HepG2 (cell line): Measurements from ENCODE around the gene TBC1D22A. TPM values are rescaled to one million over a fixed set of nuclear protein-coding genes. Genes with fewer than 3 reads are reported as not detected.

Experiments
- ATAC-seq: fragments of 200-7000 bp; cut with Tn5 transposase; 3 replicates; pipeline ENCODE4 v1.9.1; 2020; ENCODE audit warnings: mild to moderate bottlenecking, moderate library complexity
- BruUV-seq: library from RNA; stranded (reverse); fragments of 400-500 nt; replicated peaks from 2 replicates; lab custom pipeline; 2021; lab: Mats Ljungman, UMichigan
- CTCF ChIA-PET: fragments of 300-600 bp; formaldehyde crosslinking; extraction: SDS; loops from one replicate; lab custom pipeline; 2021; ENCODE audit warnings: low total read pairs, inconsistent platforms, low intra/inter-chr PET ratio; lab: Yijun Ruan, JAX
- POLR2A ChIA-PET: fragments of 350-600 bp; sonication (Branson Sonifier 250); formaldehyde crosslinking; loops from one replicate; lab custom pipeline; 2020; ENCODE audit warnings: antibody characterized with exemption, inconsistent platforms; lab: Yijun Ruan, JAX
- DNase-seq: peaks from one replicate; pipeline ENCODE4 v3.0.0-alpha.2; 2015; ENCODE audit warnings: low spot score
- FAIRE-seq: peaks from 3 replicates; lab custom pipeline; 2011; peaks lifted over from hg19 to GRCh38; lab: Jason Lieb, UNC
- H2AFZ ChIP-seq: one replicate; pipeline ENCODE4 v1.6.1; 2011; ENCODE audit warnings: low read length, inconsistent platforms
- H3K27ac ChIP-seq: fragments of 300-600 bp; 3 replicates; pipeline ENCODE4 v1.8.0; 2011; ENCODE audit warnings: mixed run types, mild to moderate bottlenecking, mixed read lengths, low read length, inconsistent platforms; ENCODE audit not compliant: insufficient read depth; ENCODE audit errors: extremely low read length
- H3K27me3 ChIP-seq, 2 experiments: fragments of 200-600 bp in 1 of 2; 2 replicates in 1 of 2; 3 replicates in 1 of 2; pipeline versions ENCODE4 v1.6.0 to v1.8.0; 2011; ENCODE audit warnings: low read length in 2 of 2, mild to moderate bottlenecking in 2 of 2, moderate library complexity in 2 of 2, inconsistent platforms in 1 of 2; ENCODE audit not compliant: insufficient read depth in 2 of 2, control insufficient read depth in 1 of 2
- H3K36me3 ChIP-seq, 2 experiments: fragments of 200-600 bp in 1 of 2; replicated peaks in 1 of 2; 2 replicates in 1 of 2; 3 replicates in 1 of 2; pipeline versions ENCODE4 v1.5.1 to v1.8.0; 2011; ENCODE audit warnings: low read length in 2 of 2, inconsistent platforms in 1 of 2; ENCODE audit not compliant: insufficient read depth in 2 of 2, control insufficient read depth in 1 of 2
- H3K4me1 ChIP-seq: 2 replicates; pipeline ENCODE4 v1.5.1; 2012; ENCODE audit warnings: low read length, inconsistent platforms; ENCODE audit not compliant: insufficient read depth
- H3K4me2 ChIP-seq: 2 replicates; pipeline ENCODE4 v1.6.0; 2011; ENCODE audit warnings: low read depth, low read length, inconsistent platforms
- H3K4me3 ChIP-seq, 3 experiments: fragments of 200-600 bp in 1 of 3; sonication (generic), shearing (Covaris generic) in 1 of 3; replicated peaks in 1 of 3; 2 replicates each; pipeline ENCODE4 v1.5.1; 2011 to 2016; ENCODE audit warnings: low read length in 3 of 3, inconsistent platforms in 2 of 3, low read depth in 2 of 3, mild to moderate bottlenecking in 2 of 3, control low read depth in 1 of 3, mixed read lengths in 1 of 3; ENCODE audit not compliant: insufficient read depth in 1 of 3
- H3K79me2 ChIP-seq: one replicate; pipeline ENCODE4 v1.6.1; 2011; ENCODE audit warnings: low read length, inconsistent platforms; ENCODE audit not compliant: insufficient read depth
- H3K9ac ChIP-seq: 2 replicates; pipeline ENCODE4 v1.6.0; 2011; ENCODE audit warnings: mild to moderate bottlenecking, low read depth, low read length, inconsistent platforms; ENCODE audit not compliant: insufficient read depth
- H3K9me3 ChIP-seq: 2 replicates; pipeline ENCODE4 v1.5.1; 2012; ENCODE audit warnings: mild to moderate bottlenecking, low read length
- H4K20me1 ChIP-seq: 2 replicates; pipeline ENCODE4 v1.6.0; 2011; ENCODE audit warnings: inconsistent platforms, mild to moderate bottlenecking, low read length, moderate library complexity; ENCODE audit not compliant: insufficient read depth
- CENPX ChIP-seq: sonication (generic); formaldehyde crosslinking; IDR thresholded peaks from 2 replicates; pipeline ENCODE4 v1.9.0; 2021; ENCODE audit warnings: mild to moderate bottlenecking, missing genetic modification reagents, moderate library complexity
- GTF3A ChIP-seq: sonication (generic); formaldehyde crosslinking; conservative IDR thresholded peaks from 2 replicates; pipeline ENCODE4 v1.4.0; 2020; ENCODE audit warnings: mild to moderate bottlenecking, missing genetic modification reagents
- NFRKB ChIP-seq: fragments of 450-650 bp; IDR thresholded peaks from 2 replicates; pipeline ENCODE4 v1.6.1; 2017
- PCBP2 ChIP-seq: fragments of 200-400 bp; formaldehyde crosslinking; optimal IDR thresholded peaks from 2 replicates; pipeline ENCODE3; 2018; ENCODE audit warnings: low read length, low read depth; ENCODE audit not compliant: poor library complexity, severe bottlenecking
- PLRG1 ChIP-seq: fragments of 450-650 bp; conservative IDR thresholded peaks from 2 replicates; pipeline ENCODE4 v1.6.1; 2016
- SIX4 ChIP-seq: sonication (generic); formaldehyde crosslinking; IDR thresholded peaks from 2 replicates; pipeline ENCODE4 v1.4.0; 2020; ENCODE audit warnings: missing genetic modification reagents
- ZMYM4 ChIP-seq: sonication (generic); formaldehyde crosslinking; IDR thresholded peaks from 2 replicates; pipeline ENCODE4 v1.8.1; 2023; ENCODE audit warnings: mild to moderate bottlenecking, missing genetic modification reagents
- ZNF160 ChIP-seq: sonication (generic); formaldehyde crosslinking; IDR thresholded peaks from 2 replicates; pipeline ENCODE4 v1.8.0; 2022; ENCODE audit warnings: mild to moderate bottlenecking, inconsistent platforms, missing genetic modification reagents
- ZNF274 ChIP-seq: sonication (generic); formaldehyde crosslinking; IDR thresholded peaks from 2 replicates; pipeline ENCODE4 v1.5.1; 2020; ENCODE audit warnings: mild to moderate bottlenecking, missing genetic modification reagents
- ZNF451 ChIP-seq: sonication (generic); formaldehyde crosslinking; IDR thresholded peaks from 2 replicates; pipeline ENCODE4 v1.5.0; 2020; ENCODE audit warnings: mild to moderate bottlenecking, missing genetic modification reagents
- ZNF792 ChIP-seq: IDR thresholded peaks from 2 replicates; pipeline ENCODE4 v1.6.1; 2016
- WGBS: methylation state at CpG from one replicate; pipeline ENCODE4 v1.1.6; 2017; ENCODE audit warnings: low lambda C conversion rate; 5-methylcytosine and 5-hydroxymethylcytosine counted together
- in situ Hi-C: cut with HindIII; loops from 2 replicates; pipeline ENCODE4 v1.10.0; 2017; ENCODE audit warnings: low pct_unique_long_range_greater_than_20kb; ENCODE audit not compliant: extremely low pct_ligation_motif_present
- intact Hi-C: fragments of 100-400 bp; cut with micrococcal nuclease; formaldehyde crosslinking; loops from one replicate; pipeline ENCODE4 v1.10.0; 2022; ENCODE audit not compliant: unreplicated experiment
- polyA plus RNA-seq, 8 experiments: library from polyadenylated mRNA; depleted of rRNA in 3 of 8; stranded (reverse) in 7 of 8; unstranded in 1 of 8; fragments of >200 nt; fragmentation: Illumina TruSeq in 4 of 8; extraction: Trizol in 4 of 8; gene quantifications; 2 replicates each; pipeline versions ENCODE4 v1.2.1 to v1.2.3, GENCODE V29; 2011 to 2016; ENCODE audit warnings: low read depth in 4 of 8, missing spikeins in 1 of 8, mixed read lengths in 1 of 8; ENCODE audit not compliant: insufficient read depth in 1 of 8
- total RNA-seq, 5 experiments: library from RNA; depleted of rRNA; stranded (reverse); fragments of >200 nt; fragmentation: Illumina TruSeq; extraction: Trizol; gene quantifications; 2 replicates each; pipeline ENCODE4 v1.2.3, GENCODE V29; 2016; ENCODE audit warnings: low read depth in 1 of 5
- TF ChIP-seq, protein P1 (sequence below): sonication (generic); formaldehyde crosslinking; IDR thresholded peaks from 2 replicates; pipeline ENCODE4 v1.4.0; 2020; ENCODE audit warnings: missing genetic modification reagents
- TF ChIP-seq, protein P2 (sequence below): sonication (generic); formaldehyde crosslinking; IDR thresholded peaks from 2 replicates; pipeline ENCODE4 v1.4.0; 2020; ENCODE audit warnings: mild to moderate bottlenecking, missing genetic modification reagents, borderline replicate concordance

The TBC1D22A gene
- total and polyA plus RNA-seq, 2 of the 13 experiments (the other 11 are each of a cell fraction or from before 2014, with no cell fraction given), result 17.3 to 18.0 TPM

DNA sequence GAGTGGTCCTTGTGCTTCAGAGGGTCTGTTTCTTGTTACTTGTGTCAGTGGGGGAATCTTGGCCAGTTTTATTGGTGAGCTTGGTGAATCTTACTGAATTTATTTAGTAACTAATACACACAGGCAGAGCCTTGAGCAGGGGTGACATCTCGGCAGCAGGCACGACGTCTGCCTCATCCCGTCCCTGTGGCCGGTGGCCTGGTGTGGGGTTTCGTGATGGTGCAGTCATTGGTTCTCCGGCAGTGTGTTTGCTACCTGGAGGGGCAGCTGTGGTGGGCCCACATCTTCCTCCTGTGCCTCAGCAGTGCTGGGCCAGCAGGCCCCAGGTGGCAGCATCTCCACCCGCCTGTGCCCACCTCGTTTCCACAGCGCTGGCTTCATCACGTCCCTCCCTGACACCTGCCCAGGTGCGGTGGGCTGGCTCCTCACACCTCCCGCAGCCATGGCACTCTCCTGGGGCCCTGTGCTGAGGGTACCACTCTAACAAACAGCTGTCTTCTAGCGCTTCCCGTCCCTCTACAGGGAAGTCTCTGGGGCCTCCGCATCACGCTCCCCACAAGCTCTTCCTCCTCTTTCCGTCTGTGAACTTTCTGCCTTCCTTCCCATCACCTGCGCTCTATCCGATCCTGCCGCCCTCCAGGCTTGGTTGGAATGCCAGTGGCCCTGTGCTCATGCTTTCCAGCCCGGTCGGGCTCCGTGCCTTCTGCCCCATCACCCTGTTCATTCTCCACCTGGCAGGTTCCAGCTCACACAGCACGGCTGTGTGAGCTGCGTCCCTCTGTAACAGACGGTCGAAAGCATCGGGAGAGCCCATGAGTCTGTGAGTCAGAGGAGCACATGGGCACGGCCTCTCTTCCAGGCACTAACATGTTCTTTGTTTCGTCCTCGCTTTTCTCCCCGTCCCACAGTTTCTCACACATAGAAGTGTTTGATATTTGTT lies 203.4 kb downstream of the TBC1D22A start:
- intact Hi-C loops, result no loop called here
- Histone ChIP-seq H3K4me1 (peaks cover 9% of the 10 kb centered on the region), H3K9me3 (no peaks in the 10 kb centered on the region), H3K4me2 (no peak overlapping the region), H2AFZ (no peak overlapping the region), H3K36me3 (0 out of 5 replicates have a peak, but pooled peaks cover 0 to 1% of the 10 kb centered on the region in 2 experiments), H4K20me1 (peaks cover 2% of the 10 kb centered on the region; the same call in 1 of the 2 replicates), H3K9ac (no peak overlapping the region), H3K27ac (no peak overlapping the region), H3K4me3 (no peak overlapping the region), H3K79me2 (no peaks in the 10 kb centered on the region), H3K27me3 (no peaks in the 10 kb centered on the region)
- in situ Hi-C loops, result no loop called here
- ChIA-PET CTCF (no interaction called here), POLR2A (no interaction called here)
- no peak for FAIRE-seq
- no TSS peak for BruUV-seq
- 94% methylated on average over 28 of the region's 33 CpGs for WGBS
- no peak for DNase-seq
- ATAC-seq, result no peak
- TF ChIP-seq ZNF451 (no peak), CENPX (CRISPR knock-in tag) (no peak), PCBP2 (no peak), ZNF792 (CRISPR knock-in tag) (no peak), SIX4 (CRISPR knock-in tag) (no peak), PLRG1 (no peak), NFRKB (no peak), ZNF274 (no peak), GTF3A (no peak), ZMYM4 (no peak)

DNA sequence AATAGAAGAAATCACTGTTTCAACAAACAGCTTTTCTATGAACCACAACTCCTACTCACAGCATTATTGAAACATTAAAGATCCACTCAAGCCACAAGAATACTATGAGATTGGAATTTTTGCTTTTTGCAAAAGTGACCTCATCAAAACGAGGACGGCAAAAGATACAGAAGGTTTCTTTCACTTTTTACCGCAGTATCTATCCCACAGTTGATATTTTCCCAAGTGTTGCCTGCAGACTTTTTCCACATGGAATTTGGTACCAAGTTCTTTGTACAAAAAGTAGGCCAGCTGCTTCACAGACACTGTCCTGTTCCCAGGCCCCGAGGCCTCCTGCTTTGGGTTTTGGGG lies 204.0 kb downstream of the TBC1D22A start:
- intact Hi-C loops (no loop called here), in situ Hi-C loops (no loop called here)
- H3K27ac ChIP-seq, result no peak overlapping the region
- no peaks in the 10 kb centered on the region for H3K27me3 ChIP-seq
- DNase-seq (no peak), FAIRE-seq (no peak), ATAC-seq (no peak)
- peaks cover 13% of the 10 kb centered on the region for H3K4me1 ChIP-seq
- BruUV-seq, result no TSS peak
- no peak overlapping the region for H2AFZ ChIP-seq
- no peaks in the 10 kb centered on the region for H3K79me2 ChIP-seq
- H4K20me1 ChIP-seq, result peaks cover 2% of the 10 kb centered on the region; the same call in 1 of the 2 replicates
- no peak overlapping the region for H3K4me3 ChIP-seq
- ChIA-PET POLR2A (no interaction called here), CTCF (no interaction called here)
- no peak overlapping the region for H3K4me2 ChIP-seq
- H3K9ac ChIP-seq, result no peak overlapping the region
- WGBS, result 92% methylated on average over 4 of the region's 4 CpGs
- 0 out of 5 replicates have a peak, but pooled peaks cover 0 to 1% of the 10 kb centered on the region in 2 experiments for H3K36me3 ChIP-seq
- no peaks in the 10 kb centered on the region for H3K9me3 ChIP-seq
- TF ChIP-seq, protein P1, sequence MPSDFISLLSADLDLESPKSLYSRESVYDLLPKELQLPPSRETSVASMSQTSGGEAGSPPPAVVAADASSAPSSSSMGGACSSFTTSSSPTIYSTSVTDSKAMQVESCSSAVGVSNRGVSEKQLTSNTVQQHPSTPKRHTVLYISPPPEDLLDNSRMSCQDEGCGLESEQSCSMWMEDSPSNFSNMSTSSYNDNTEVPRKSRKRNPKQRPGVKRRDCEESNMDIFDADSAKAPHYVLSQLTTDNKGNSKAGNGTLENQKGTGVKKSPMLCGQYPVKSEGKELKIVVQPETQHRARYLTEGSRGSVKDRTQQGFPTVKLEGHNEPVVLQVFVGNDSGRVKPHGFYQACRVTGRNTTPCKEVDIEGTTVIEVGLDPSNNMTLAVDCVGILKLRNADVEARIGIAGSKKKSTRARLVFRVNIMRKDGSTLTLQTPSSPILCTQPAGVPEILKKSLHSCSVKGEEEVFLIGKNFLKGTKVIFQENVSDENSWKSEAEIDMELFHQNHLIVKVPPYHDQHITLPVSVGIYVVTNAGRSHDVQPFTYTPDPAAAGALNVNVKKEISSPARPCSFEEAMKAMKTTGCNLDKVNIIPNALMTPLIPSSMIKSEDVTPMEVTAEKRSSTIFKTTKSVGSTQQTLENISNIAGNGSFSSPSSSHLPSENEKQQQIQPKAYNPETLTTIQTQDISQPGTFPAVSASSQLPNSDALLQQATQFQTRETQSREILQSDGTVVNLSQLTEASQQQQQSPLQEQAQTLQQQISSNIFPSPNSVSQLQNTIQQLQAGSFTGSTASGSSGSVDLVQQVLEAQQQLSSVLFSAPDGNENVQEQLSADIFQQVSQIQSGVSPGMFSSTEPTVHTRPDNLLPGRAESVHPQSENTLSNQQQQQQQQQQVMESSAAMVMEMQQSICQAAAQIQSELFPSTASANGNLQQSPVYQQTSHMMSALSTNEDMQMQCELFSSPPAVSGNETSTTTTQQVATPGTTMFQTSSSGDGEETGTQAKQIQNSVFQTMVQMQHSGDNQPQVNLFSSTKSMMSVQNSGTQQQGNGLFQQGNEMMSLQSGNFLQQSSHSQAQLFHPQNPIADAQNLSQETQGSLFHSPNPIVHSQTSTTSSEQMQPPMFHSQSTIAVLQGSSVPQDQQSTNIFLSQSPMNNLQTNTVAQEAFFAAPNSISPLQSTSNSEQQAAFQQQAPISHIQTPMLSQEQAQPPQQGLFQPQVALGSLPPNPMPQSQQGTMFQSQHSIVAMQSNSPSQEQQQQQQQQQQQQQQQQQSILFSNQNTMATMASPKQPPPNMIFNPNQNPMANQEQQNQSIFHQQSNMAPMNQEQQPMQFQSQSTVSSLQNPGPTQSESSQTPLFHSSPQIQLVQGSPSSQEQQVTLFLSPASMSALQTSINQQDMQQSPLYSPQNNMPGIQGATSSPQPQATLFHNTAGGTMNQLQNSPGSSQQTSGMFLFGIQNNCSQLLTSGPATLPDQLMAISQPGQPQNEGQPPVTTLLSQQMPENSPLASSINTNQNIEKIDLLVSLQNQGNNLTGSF (CRISPR knock-in tag), result no peak
- no peak for TF ChIP-seq ZNF160 (CRISPR knock-in tag)
- TF ChIP-seq, protein P2, sequence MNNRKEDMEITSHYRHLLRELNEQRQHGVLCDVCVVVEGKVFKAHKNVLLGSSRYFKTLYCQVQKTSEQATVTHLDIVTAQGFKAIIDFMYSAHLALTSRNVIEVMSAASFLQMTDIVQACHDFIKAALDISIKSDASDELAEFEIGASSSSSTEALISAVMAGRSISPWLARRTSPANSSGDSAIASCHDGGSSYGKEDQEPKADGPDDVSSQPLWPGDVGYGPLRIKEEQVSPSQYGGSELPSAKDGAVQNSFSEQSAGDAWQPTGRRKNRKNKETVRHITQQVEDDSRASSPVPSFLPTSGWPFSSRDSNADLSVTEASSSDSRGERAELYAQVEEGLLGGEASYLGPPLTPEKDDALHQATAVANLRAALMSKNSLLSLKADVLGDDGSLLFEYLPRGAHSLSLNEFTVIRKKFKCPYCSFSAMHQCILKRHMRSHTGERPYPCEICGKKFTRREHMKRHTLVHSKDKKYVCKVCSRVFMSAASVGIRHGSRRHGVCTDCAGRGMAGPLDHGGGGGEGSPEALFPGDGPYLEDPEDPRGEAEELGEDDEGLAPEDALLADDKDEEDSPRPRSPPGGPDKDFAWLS (CRISPR knock-in tag), result no peak
